HG03139 (cell line): ENCODE data around the gene IMMP2L.

ENCODE experiments used
- ATAC-seq: cut with Tn5 transposase; IDR thresholded peaks from one replicate; pipeline ENCODE4 v1.9.1; 2021; ENCODE audit not compliant: unreplicated experiment

IMMP2L gene

GRCh38 chr7:110898516-110898915 is 663.8 kb downstream of the IMMP2L start:
- no peak for ATAC-seq

GRCh38 chr7:110897538-110897937 is 664.8 kb downstream of the IMMP2L start:
- no peak for ATAC-seq

GRCh38 chr7:110894111-110894510 is 668.2 kb downstream of the IMMP2L start:
- ATAC-seq, result no peak

- no peak for ATAC-seq
These were observed 671.1 kb downstream of the IMMP2L start for GRCh38 chr7:110891197-110891596.

GRCh38 chr7:110890101-110890500 is 672.2 kb downstream of the IMMP2L start:
- ATAC-seq, result no peak

- no peak for ATAC-seq
These were observed 673.0 kb downstream of the IMMP2L start for GRCh38 chr7:110889335-110889734.

GRCh38 chr7:110888641-110889040 is 673.7 kb downstream of the IMMP2L start:
- no peak for ATAC-seq

- ATAC-seq, result no peak
These were observed 676.8 kb downstream of the IMMP2L start for GRCh38 chr7:110885474-110885873.

GRCh38 chr7:110881721-110882120 is 680.6 kb downstream of the IMMP2L start:
- no peak for ATAC-seq

- ATAC-seq, result no peak
These were observed 681.3 kb downstream of the IMMP2L start for GRCh38 chr7:110880971-110881370.

GRCh38 chr7:110877016-110877415 is 685.3 kb downstream of the IMMP2L start:
- ATAC-seq, result no peak

GRCh38 chr7:110875346-110875745 is 686.9 kb downstream of the IMMP2L start:
- no peak for ATAC-seq

- no peak for ATAC-seq
These were observed 690.4 kb downstream of the IMMP2L start for GRCh38 chr7:110871856-110872255.

GRCh38 chr7:110870926-110871325 is 691.4 kb downstream of the IMMP2L start:
- no peak for ATAC-seq

GRCh38 chr7:110868458-110868857 is 693.8 kb downstream of the IMMP2L start:
- no peak for ATAC-seq

GRCh38 chr7:110867771-110868170 is 694.5 kb downstream of the IMMP2L start:
- no peak for ATAC-seq

GRCh38 chr7:110863258-110863657 is 699.0 kb downstream of the IMMP2L start:
- ATAC-seq, result no peak

GRCh38 chr7:110861163-110861562 is 701.1 kb downstream of the IMMP2L start:
- no peak for ATAC-seq

- ATAC-seq, result no peak
These were observed 705.2 kb downstream of the IMMP2L start for GRCh38 chr7:110857106-110857505.

- no peak for ATAC-seq
These were observed 705.6 kb downstream of the IMMP2L start for GRCh38 chr7:110856704-110857103.

GRCh38 chr7:110854651-110855050 is 707.6 kb downstream of the IMMP2L start:
- no peak for ATAC-seq

GRCh38 chr7:110854166-110854565 is 708.1 kb downstream of the IMMP2L start:
- ATAC-seq, result no peak

- ATAC-seq, result no peak
These were observed 709.0 kb downstream of the IMMP2L start for GRCh38 chr7:110853263-110853662.
